Endothelial cell of umbilical vein (primary cell): ENCODE data around the gene PLRG1. TPM values are rescaled to one million over a fixed set of nuclear protein-coding genes. Genes with fewer than 3 reads are reported as not detected.

Experiments used
- BruUV-seq: library from RNA; stranded (reverse); fragments of 400-500 nt; replicated peaks from 2 replicates; lab custom pipeline; 2021; lab: Mats Ljungman, UMichigan
- CTCF ChIA-PET: fragments of 300-600, 350-600 bp; sonication (Branson Sonifier 250); formaldehyde crosslinking; loops from one replicate; lab custom pipeline; 2021; ENCODE audit warnings: antibody characterized with exemption, inconsistent platforms; lab: Charles Lee
- POLR2A ChIA-PET: fragments of 300-600, 350-600 bp; sonication (Branson Sonifier 250); formaldehyde crosslinking; loops from one replicate; lab custom pipeline; 2021; ENCODE audit warnings: antibody characterized with exemption, inconsistent platforms; lab: Charles Lee
- DNase-seq: peaks from one replicate; pipeline ENCODE4 v3.0.0-alpha.2; 2011; ENCODE audit warnings: low read depth, low spot score
- FAIRE-seq: peaks from 2 replicates; lab custom pipeline; 2011; peaks lifted over from hg19 to GRCh38; lab: Jason Lieb, UNC
- H2AFZ ChIP-seq: 2 replicates; pipeline ENCODE4 v1.6.0; 2012; ENCODE audit warnings: low read depth, low read length, control low read depth, inconsistent platforms
- H3K27ac ChIP-seq: 2 replicates; pipeline ENCODE4 v1.5.1; 2011; ENCODE audit warnings: low read depth, mild to moderate bottlenecking, control low read depth, low read length, moderate library complexity; ENCODE audit not compliant: insufficient read depth
- H3K27me3 ChIP-seq, 2 experiments: 2 replicates each; pipeline versions ENCODE4 v1.6.0 to v1.6.1; 2011; ENCODE audit warnings: low read length in 2 of 2, mixed read lengths in 1 of 2; ENCODE audit not compliant: control insufficient read depth in 2 of 2, insufficient read depth in 2 of 2
- H3K36me3 ChIP-seq, 2 experiments: 2 replicates in 1 of 2; 3 replicates in 1 of 2; pipeline ENCODE4 v1.5.1; 2011; ENCODE audit warnings: low read length in 2 of 2, mild to moderate bottlenecking in 1 of 2, moderate library complexity in 1 of 2; ENCODE audit not compliant: control insufficient read depth in 2 of 2, insufficient read depth in 2 of 2; ENCODE audit errors: extremely low read depth in 1 of 2
- H3K4me1 ChIP-seq: 3 replicates; pipeline ENCODE4 v1.5.1; 2011; ENCODE audit warnings: mild to moderate bottlenecking, low read length; ENCODE audit not compliant: control insufficient read depth, insufficient read depth; ENCODE audit errors: extremely low read depth
- H3K4me2 ChIP-seq: 2 replicates; pipeline ENCODE4 v1.6.1; 2011; ENCODE audit warnings: low read length, control low read depth, mixed read lengths; ENCODE audit not compliant: insufficient read depth
- H3K4me3 ChIP-seq, 3 experiments: fragments of 200-600 bp in 1 of 3; sonication (generic), shearing (Covaris generic) in 1 of 3; replicated peaks in 1 of 3; 2 replicates each; pipeline ENCODE4 v1.5.1; 2011 to 2016; ENCODE audit warnings: control low read depth in 3 of 3, low read length in 3 of 3, mild to moderate bottlenecking in 2 of 3, inconsistent platforms in 1 of 3, low read depth in 1 of 3, moderate library complexity in 1 of 3; ENCODE audit not compliant: insufficient read depth in 1 of 3
- H3K79me2 ChIP-seq: 2 replicates; pipeline ENCODE4 v1.6.0; 2012; ENCODE audit warnings: low read length, inconsistent platforms; ENCODE audit not compliant: control insufficient read depth, insufficient read depth
- H3K9ac ChIP-seq: replicated peaks from 2 replicates; pipeline ENCODE3; 2011; ENCODE audit warnings: low read length, control low read depth; ENCODE audit not compliant: insufficient read depth; ENCODE audit errors: extremely low read depth
- H3K9me1 ChIP-seq: replicated peaks from 3 replicates; pipeline ENCODE4 v1.6.0; 2011; ENCODE audit warnings: mild to moderate bottlenecking, low read length; ENCODE audit not compliant: control insufficient read depth, insufficient read depth; ENCODE audit errors: extremely low read depth
- H3K9me3 ChIP-seq: replicated peaks from 2 replicates; pipeline ENCODE4 v1.5.1; 2012; ENCODE audit warnings: low read length, inconsistent platforms; ENCODE audit not compliant: control insufficient read depth, insufficient read depth
- H4K20me1 ChIP-seq: replicated peaks from 2 replicates; pipeline ENCODE3; 2011; ENCODE audit warnings: mild to moderate bottlenecking, low read length; ENCODE audit not compliant: control insufficient read depth, insufficient read depth; ENCODE audit errors: extremely low read depth
- EZH2 ChIP-seq: IDR thresholded peaks from 2 replicates; pipeline ENCODE4 v1.6.1; 2012; ENCODE audit warnings: borderline replicate concordance, low read depth, mild to moderate bottlenecking, moderate library complexity, low read length, inconsistent platforms; ENCODE audit not compliant: severe bottlenecking
- FOS ChIP-seq: IDR thresholded peaks from 2 replicates; pipeline ENCODE4 v1.6.1; 2011; ENCODE audit warnings: mild to moderate bottlenecking, low read length, moderate library complexity, borderline replicate concordance; ENCODE audit not compliant: insufficient read depth
- GATA2 ChIP-seq: IDR thresholded peaks from 2 replicates; pipeline ENCODE4 v1.7.0; 2011; ENCODE audit warnings: low read depth, mild to moderate bottlenecking, moderate library complexity, mixed read lengths, low read length; ENCODE audit not compliant: insufficient read length, insufficient read depth
- JUN ChIP-seq: IDR thresholded peaks from 2 replicates; pipeline ENCODE4 v1.6.1; 2011; ENCODE audit warnings: borderline replicate concordance, low read depth; ENCODE audit not compliant: insufficient read length, insufficient read depth
- MAX ChIP-seq: IDR thresholded peaks from 2 replicates; pipeline ENCODE4 v1.6.1; 2011; ENCODE audit not compliant: insufficient read depth, insufficient read length
- MYC ChIP-seq: IDR thresholded peaks from one replicate; pipeline ENCODE4 v1.6.1; 2011; ENCODE audit warnings: mild to moderate bottlenecking, low read depth, low read length
- POLR2A ChIP-seq: IDR thresholded peaks from 2 replicates; pipeline ENCODE4 v1.6.1; 2012; ENCODE audit warnings: low read depth, mild to moderate bottlenecking, control low read depth, low read length
- POLR2AphosphoS5 ChIP-seq: IDR thresholded peaks from 2 replicates; pipeline ENCODE4 v1.6.1; 2012; ENCODE audit warnings: low read depth, mild to moderate bottlenecking, control low read depth, low read length, moderate library complexity; ENCODE audit not compliant: insufficient read depth
- dilution Hi-C: fragments of 300-500 bp; cut with MboI; formaldehyde crosslinking; loops from one replicate; pipeline ENCODE4 v1.15.0; 2019; ENCODE audit warnings: low sequenced_read_pairs; ENCODE audit not compliant: extremely low pct_ligation_motif_present
- intact Hi-C: fragments of 100-400 bp; cut with micrococcal nuclease; formaldehyde crosslinking; loops from one replicate; pipeline ENCODE4 v1.10.0; 2022
- polyA plus RNA-seq, 4 experiments: library from polyadenylated mRNA; depleted of rRNA in 3 of 4; stranded (reverse) in 3 of 4; unstranded in 1 of 4; fragments of >200 nt; gene quantifications; 2 replicates each; pipeline versions ENCODE4 v1.2.1 to v1.2.3, GENCODE V29; 2011 to 2012; ENCODE audit warnings: missing spikeins in 1 of 4
- total RNA-seq: library from RNA; stranded (reverse); gene quantifications from 2 replicates; pipeline ENCODE4 v1.2.3, GENCODE V29; 2021
- TF ChIP-seq, protein P1 (sequence below), 2 donors: IDR thresholded peaks; 1 replicate in 1 of 2; 2 replicates in 1 of 2; pipeline ENCODE4 v1.5.1; 2011; ENCODE audit warnings: low read length in 2 of 2, mild to moderate bottlenecking in 2 of 2, moderate library complexity in 2 of 2, control low read depth in 1 of 2, inconsistent platforms in 1 of 2, low read depth in 1 of 2; ENCODE audit not compliant: insufficient read depth in 1 of 2; ENCODE audit errors: extremely low read depth in 1 of 2

Gene PLRG1
- total and polyA plus RNA-seq, 2 donors (not counting 3 experiments of a cell fraction or from before 2014, with no cell fraction given) = 50.9 to 91.9 TPM

DNA sequence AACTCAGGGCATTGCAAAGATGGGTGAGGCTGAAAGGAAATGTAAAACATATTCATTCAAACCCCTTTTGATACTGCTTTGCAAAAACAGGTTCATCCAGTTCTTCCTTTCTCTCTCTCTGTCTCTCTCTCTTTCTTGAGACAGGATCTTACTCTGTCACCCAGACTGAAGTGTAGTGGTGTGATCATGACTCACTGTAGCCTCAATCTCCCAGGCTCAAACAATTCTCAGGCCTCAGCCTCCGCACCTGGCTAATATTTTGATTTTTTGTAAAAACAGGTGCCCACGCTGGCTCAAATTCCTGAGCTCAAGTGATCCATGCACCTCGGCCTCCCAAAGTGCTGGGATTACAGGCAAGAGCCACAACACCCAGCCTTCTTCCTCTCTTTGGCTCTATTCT is 43.0 kb downstream of the PLRG1 start:
- BruUV-seq = no TSS peak
- no peak overlapping the region for H3K9ac ChIP-seq
- ChIA-PET POLR2A (no interaction called here), CTCF (interaction anchor here (0.8 to 2.4 kb wide), 10 partner anchors 10 to 721 kb away, joined by 3 to 77 read pairs (median 4); partner anchors contain the start of gene PLRG1)
- no peak overlapping the region for H3K4me2 ChIP-seq
- no peak overlapping the region for H3K27ac ChIP-seq
- no peaks in the 10 kb centered on the region for H3K4me1 ChIP-seq
- no peaks in the 10 kb centered on the region for H3K9me1 ChIP-seq
- H3K79me2 ChIP-seq = no peaks in the 10 kb centered on the region
- H3K9me3 ChIP-seq = no peaks in the 10 kb centered on the region
- no peak overlapping the region for H2AFZ ChIP-seq
- no peaks in the 10 kb centered on the region for H3K27me3 ChIP-seq
- DNase-seq (no peak), FAIRE-seq (no peak)
- TF ChIP-seq POLR2AphosphoS5 (no peak), GATA2 (no peak), MAX (no peak), EZH2 (no peak), MYC (no peak), JUN (no peak), FOS (no peak), POLR2A (no peak)
- TF ChIP-seq, protein P1, sequence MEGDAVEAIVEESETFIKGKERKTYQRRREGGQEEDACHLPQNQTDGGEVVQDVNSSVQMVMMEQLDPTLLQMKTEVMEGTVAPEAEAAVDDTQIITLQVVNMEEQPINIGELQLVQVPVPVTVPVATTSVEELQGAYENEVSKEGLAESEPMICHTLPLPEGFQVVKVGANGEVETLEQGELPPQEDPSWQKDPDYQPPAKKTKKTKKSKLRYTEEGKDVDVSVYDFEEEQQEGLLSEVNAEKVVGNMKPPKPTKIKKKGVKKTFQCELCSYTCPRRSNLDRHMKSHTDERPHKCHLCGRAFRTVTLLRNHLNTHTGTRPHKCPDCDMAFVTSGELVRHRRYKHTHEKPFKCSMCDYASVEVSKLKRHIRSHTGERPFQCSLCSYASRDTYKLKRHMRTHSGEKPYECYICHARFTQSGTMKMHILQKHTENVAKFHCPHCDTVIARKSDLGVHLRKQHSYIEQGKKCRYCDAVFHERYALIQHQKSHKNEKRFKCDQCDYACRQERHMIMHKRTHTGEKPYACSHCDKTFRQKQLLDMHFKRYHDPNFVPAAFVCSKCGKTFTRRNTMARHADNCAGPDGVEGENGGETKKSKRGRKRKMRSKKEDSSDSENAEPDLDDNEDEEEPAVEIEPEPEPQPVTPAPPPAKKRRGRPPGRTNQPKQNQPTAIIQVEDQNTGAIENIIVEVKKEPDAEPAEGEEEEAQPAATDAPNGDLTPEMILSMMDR (IDR thresholded peaks at IDR 0.05; ENCODE audit: extremely low read depth in 1 of 2, insufficient read depth in 1 of 2, low read depth in 1 of 2, low read length in 2 of 2) = no peak
- no peaks in the 10 kb centered on the region for H4K20me1 ChIP-seq
- no peak overlapping the region for H3K4me3 ChIP-seq
- H3K36me3 ChIP-seq = no peaks in the 10 kb centered on the region
- dilution Hi-C loops (no loop called here), intact Hi-C loops (no loop called here)
